Glomerular visceral epithelial cell (primary cell): ENCODE data around the gene TLR3.

ENCODE experiments used
- DNase-seq: peaks from one replicate; pipeline ENCODE4 v3.0.0-alpha.2; 2016; ENCODE audit errors: extremely low spot score

TLR3 gene

GRCh38 chr4:186104890-186105646 lies 36.1 kb downstream of the TLR3 start:
- DNase-seq, result peak; percentile 25

GRCh38 chr4:186105647-186106321 lies 36.8 kb downstream of the TLR3 start:
- DNase-seq, result peak; percentile 7

- no peak for DNase-seq
Observed at GRCh38 chr4:186107947-186108346, 39.0 kb downstream of the TLR3 start.

GRCh38 chr4:186108391-186108790 lies 39.4 kb downstream of the TLR3 start:
- no peak for DNase-seq

- no peak for DNase-seq
Observed at GRCh38 chr4:186109245-186109644, 40.3 kb downstream of the TLR3 start.

- DNase-seq, result no peak
Observed at GRCh38 chr4:186116697-186117096, 47.7 kb downstream of the TLR3 start.

GRCh38 chr4:186118582-186118981 lies 49.6 kb downstream of the TLR3 start:
- DNase-seq, result no peak

GRCh38 chr4:186121057-186121456 lies 52.1 kb downstream of the TLR3 start:
- no peak for DNase-seq

- no peak for DNase-seq
Observed at GRCh38 chr4:186128842-186129241, 59.9 kb downstream of the TLR3 start.

GRCh38 chr4:186131935-186132334 lies 63.0 kb downstream of the TLR3 start:
- DNase-seq, result no peak

- DNase-seq, result peak; percentile 55
Observed at GRCh38 chr4:186132577-186133242, 63.8 kb downstream of the TLR3 start.

- DNase-seq, result no peak
Observed at GRCh38 chr4:186134257-186134656, 65.3 kb downstream of the TLR3 start.

- no peak for DNase-seq
Observed at GRCh38 chr4:186134861-186135260, 65.9 kb downstream of the TLR3 start.

GRCh38 chr4:186137196-186137794 lies 68.3 kb downstream of the TLR3 start:
- peak; percentile 35 for DNase-seq
